Measurements from ENCODE around the gene GOLGA6C. TPM values are rescaled to one million over a fixed set of nuclear protein-coding genes. Genes with fewer than 3 reads are reported as not detected.

The GOLGA6C gene
- total and polyA plus RNA-seq, 10 of the 15 experiments (the other 5 are each of a cell fraction or from before 2014, with no cell fraction given), result not detected

GRCh38 chr15:75306188-75306587 is 48.1 kb downstream of the GOLGA6C start:
- no peak overlapping the region for H3K4me3 ChIP-seq
- in situ Hi-C loops (cut with MboI), result loop anchor here (10.0 kb wide), 2 partner anchors 281 to 1241 kb away; partner anchors contain the start of gene PPCDC
- ChIA-PET POLR2A (no interaction called here), RAD21 (ENCODE audit: unreplicated experiment) (interaction anchor here (0.8 kb wide), 1 partner anchor 311 kb away, joined by 3 read pairs; the partner anchor contains the start of gene SCAMP5), CTCF (interaction anchor here (1.1 kb wide), 1 partner anchor 277 kb away, joined by 3 read pairs; no protein-coding TSS in a partner anchor), SMC1A (ENCODE audit: uncharacterized antibody, unreplicated experiment) (interaction anchor here (0.5 to 1.1 kb wide), 2 partner anchors 277 to 581 kb away, joined by 3 read pairs; no protein-coding TSS in a partner anchor)
- H3K36me3 ChIP-seq (ENCODE audit: control insufficient read depth in 2 of 2, insufficient read depth in 2 of 2, low read length in 1 of 2), result no peaks in the 10 kb centered on the region
- intact Hi-C loops (cut with micrococcal nuclease; ENCODE audit: unreplicated experiment), result no loop called here
- H2AFZ ChIP-seq (ENCODE audit: control insufficient read depth, low read depth, low read length), result no peak overlapping the region
- H3K9ac ChIP-seq (ENCODE audit: control insufficient read depth, insufficient read depth, low read length), result no peak overlapping the region
- no TSS peak for BruUV-seq (replicated peaks)
- no peaks in the 10 kb centered on the region for H3K27me3 ChIP-seq (replicated peaks in 1 of 2; ENCODE audit: control insufficient read depth in 2 of 2, insufficient read depth in 2 of 2, low read length in 1 of 2)
- no peaks in the 10 kb centered on the region for H3K4me1 ChIP-seq (ENCODE audit: control insufficient read depth, insufficient read depth, low read length)
- DNase-seq (ENCODE audit: low read depth, low spot score), result no peak
- no peak for FAIRE-seq
- ATAC-seq, result no peak
- WGBS (ENCODE audit: insufficient coverage, insufficient replicate concordance, low lambda C conversion rate, missing lambda C conversion rate), result 22% methylated on average over 3 of the region's 3 CpGs
- H3K4me2 ChIP-seq (ENCODE audit: control insufficient read depth, insufficient read depth), result no peak overlapping the region
- no peak overlapping the region for H3K27ac ChIP-seq (ENCODE audit: control insufficient read depth, insufficient read depth)
- H3K79me2 ChIP-seq (ENCODE audit: control insufficient read depth, insufficient read depth, low read length), result no peaks in the 10 kb centered on the region
- H4K20me1 ChIP-seq (ENCODE audit: control insufficient read depth, insufficient read depth), result no peaks in the 10 kb centered on the region
- no peaks in the 10 kb centered on the region for H3K9me3 ChIP-seq (replicated peaks; ENCODE audit: control insufficient read depth, insufficient read depth, low read length)
- no peak for TF ChIP-seq SMAD1 (IDR thresholded peaks at IDR 0.05; ENCODE audit: low read depth, partially characterized antibody)
- no peak for TF ChIP-seq IRF5 (IDR thresholded peaks at IDR 0.05; ENCODE audit: borderline replicate concordance)
- no peak for TF ChIP-seq REST (IDR thresholded peaks at IDR 0.05; ENCODE audit: low read depth, low read length)
